Body of pancreas (tissue), 4 donors: ENCODE data around the gene CHRNA10.

Experiments used
- POLR2A ChIP-seq, 3 donors: fragments of 450-650 bp; IDR thresholded peaks; one replicate each; pipeline ENCODE4 v1.6.1; 2016; ENCODE audit warnings: antibody characterized with exemption in 3 of 3, mild to moderate bottlenecking in 2 of 3
- TF ChIP-seq, protein P1 (sequence below), 7 experiments: fragments of 450-650 bp in 4 of 7; fragments of 200-600 bp in 3 of 7; sonication (generic) in 3 of 7; IDR thresholded peaks; one replicate each; pipeline ENCODE4 v1.5.1; 2016 to 2019; ENCODE audit warnings: antibody characterized with exemption in 7 of 7

DNA sequence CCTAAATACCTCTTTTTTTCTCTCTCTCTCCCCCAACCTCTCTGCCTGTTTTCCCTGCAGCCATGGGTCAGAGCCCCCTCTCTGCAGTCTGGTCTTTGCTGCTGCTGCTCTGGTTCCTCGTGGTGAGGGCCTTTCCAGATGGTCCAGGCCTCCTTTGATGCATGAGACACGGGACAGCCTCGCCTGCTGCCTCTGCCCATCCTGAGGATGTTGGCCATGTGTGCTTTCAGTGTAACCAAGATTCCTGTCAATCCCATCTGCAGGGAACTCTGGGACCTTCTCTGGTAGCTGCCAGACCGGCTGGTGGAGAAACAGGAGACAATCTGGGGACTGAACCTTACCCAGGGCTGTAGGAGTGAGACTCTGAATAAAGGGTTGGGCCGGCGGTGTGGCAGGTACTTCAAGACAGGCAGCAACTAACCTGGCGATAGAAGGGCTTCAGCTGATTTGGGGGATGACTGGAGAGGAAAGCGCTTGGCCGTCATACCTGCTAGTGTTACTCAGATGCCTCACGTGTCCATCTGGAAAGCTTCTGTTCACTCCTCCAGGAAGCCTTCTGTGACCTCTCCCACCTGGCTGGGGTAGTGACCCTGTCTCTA is 7.1 kb downstream of the CHRNA10 start:
- TF ChIP-seq, protein P1, sequence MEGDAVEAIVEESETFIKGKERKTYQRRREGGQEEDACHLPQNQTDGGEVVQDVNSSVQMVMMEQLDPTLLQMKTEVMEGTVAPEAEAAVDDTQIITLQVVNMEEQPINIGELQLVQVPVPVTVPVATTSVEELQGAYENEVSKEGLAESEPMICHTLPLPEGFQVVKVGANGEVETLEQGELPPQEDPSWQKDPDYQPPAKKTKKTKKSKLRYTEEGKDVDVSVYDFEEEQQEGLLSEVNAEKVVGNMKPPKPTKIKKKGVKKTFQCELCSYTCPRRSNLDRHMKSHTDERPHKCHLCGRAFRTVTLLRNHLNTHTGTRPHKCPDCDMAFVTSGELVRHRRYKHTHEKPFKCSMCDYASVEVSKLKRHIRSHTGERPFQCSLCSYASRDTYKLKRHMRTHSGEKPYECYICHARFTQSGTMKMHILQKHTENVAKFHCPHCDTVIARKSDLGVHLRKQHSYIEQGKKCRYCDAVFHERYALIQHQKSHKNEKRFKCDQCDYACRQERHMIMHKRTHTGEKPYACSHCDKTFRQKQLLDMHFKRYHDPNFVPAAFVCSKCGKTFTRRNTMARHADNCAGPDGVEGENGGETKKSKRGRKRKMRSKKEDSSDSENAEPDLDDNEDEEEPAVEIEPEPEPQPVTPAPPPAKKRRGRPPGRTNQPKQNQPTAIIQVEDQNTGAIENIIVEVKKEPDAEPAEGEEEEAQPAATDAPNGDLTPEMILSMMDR (IDR thresholded peaks at IDR 0.05) = no peak
- no peak for TF ChIP-seq POLR2A (IDR thresholded peaks at IDR 0.05)
